Activated naive CD4-positive, alpha-beta T cell treated with anti-CD3 and anti-CD28 coated beads, Interleukin-2, amount 10 ng/mL, durations not matched to agents 7 days and 5 days (primary cell): ENCODE measurements around the gene REPS2.

ENCODE experiments used
- CTCF ChIA-PET: fragments of 350-600 bp; sonication (Branson Sonifier 250); formaldehyde crosslinking; loops from one replicate; lab custom pipeline; 2021; ENCODE audit warnings: antibody characterized with exemption; lab: Charles Lee
- DNase-seq: peaks from one replicate; pipeline ENCODE4 v3.0.0-alpha.2; 2020
- H3K27ac Mint-ChIP-seq: one replicate; pipeline ENCODE4 v1.8.0; 2021; ENCODE audit warnings: mild to moderate bottlenecking, moderate library complexity, mixed read lengths
- H3K27me3 Mint-ChIP-seq: one replicate; pipeline ENCODE4 v1.8.0; 2021; ENCODE audit warnings: mild to moderate bottlenecking, mixed read lengths
- H3K36me3 Mint-ChIP-seq: one replicate; pipeline ENCODE4 v1.8.0; 2021; ENCODE audit warnings: mixed read lengths
- H3K4me1 Mint-ChIP-seq: one replicate; pipeline ENCODE4 v1.8.0; 2021; ENCODE audit warnings: mixed read lengths
- H3K4me3 Mint-ChIP-seq: one replicate; pipeline ENCODE4 v1.8.0; 2021; ENCODE audit warnings: mild to moderate bottlenecking, moderate library complexity, mixed read lengths
- H3K9me3 Mint-ChIP-seq: one replicate; pipeline ENCODE4 v1.8.0; 2021; ENCODE audit warnings: mixed read lengths

The REPS2 gene

DNA sequence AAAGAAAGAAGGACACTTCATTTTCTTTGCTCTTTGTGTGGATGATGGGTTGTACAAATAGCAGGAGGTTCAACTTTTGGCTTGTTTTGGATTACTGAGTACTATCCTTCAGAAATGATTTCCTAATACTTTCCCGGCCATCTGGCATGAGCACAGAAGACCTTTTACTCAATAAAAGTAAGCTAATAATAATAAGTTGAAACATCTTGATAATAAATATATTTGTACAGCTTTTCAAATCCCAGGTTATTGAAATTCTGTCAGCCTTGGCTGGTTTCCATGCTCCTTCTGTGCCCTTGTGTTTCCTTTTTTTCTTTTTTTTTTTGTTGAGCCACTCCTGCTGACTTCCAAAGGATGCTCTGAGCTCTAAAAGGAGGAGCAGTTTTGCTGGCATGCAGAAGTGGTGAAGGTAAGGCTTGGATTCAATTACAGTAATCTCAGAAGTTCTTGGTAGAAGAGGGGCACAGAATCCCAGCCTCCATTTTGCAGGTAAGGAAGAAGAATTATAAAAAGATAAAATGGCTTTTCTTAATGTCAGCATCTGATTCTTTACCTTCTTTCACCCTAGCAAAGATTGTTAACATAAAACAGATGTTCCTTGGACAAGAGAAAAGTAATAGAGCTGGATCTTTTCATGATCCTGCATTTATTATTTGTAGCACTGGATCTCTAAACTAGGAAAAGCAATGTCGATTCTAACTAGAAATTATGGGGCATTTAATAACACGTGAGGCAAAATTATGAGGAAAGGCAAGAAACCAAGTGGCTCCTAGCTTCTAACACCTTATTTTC is 31.9 kb downstream of the REPS2 start:
- Mint-ChIP-seq H3K36me3 (no peaks in the 10 kb centered on the region), H3K27me3 (no peaks in the 10 kb centered on the region), H3K27ac (no peak overlapping the region), H3K4me3 (no peak overlapping the region), H3K9me3 (no peaks in the 10 kb centered on the region), H3K4me1 (no peaks in the 10 kb centered on the region)
- CTCF ChIA-PET = no interaction called here
- DNase-seq = no peak

DNA sequence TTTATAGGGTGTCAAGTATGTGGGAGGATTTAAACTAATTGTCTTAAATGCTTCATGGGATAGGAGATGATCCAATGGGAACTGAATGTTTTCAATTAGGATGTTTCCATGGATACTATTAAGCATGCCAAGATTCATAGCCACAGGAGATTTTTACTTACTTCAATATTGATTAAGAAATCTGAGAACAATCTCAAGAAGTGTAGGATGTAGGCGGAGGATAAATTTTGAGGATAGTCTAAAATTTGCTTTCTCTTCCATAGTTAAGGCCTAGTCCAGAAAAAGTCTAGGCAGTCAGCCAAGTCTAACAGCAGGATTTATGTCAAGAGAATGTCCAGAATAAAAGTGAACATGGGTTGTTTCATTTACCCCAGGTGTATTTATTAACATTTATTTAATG is 32.8 kb downstream of the REPS2 start:
- CTCF ChIA-PET = no interaction called here

DNA sequence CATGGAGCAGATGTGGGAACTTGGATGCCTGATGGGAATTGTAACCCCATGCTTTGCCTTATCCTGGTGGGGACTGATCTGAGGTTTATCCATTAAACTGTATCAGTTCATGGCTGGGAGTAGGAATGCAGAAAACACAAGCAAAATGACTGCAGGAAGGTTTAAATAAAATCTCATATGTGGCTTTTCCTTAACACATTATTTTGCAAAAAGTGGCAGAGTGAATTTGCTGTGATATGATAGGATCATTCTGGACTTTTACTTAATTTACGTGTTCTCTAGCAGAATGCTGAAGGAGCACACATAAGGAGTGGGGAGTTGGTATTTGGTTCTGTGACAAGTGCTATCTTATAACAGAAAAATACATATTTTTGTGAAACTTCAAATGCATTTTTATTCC is 34.8 kb downstream of the REPS2 start:
- Mint-ChIP-seq H3K4me1 (no peaks in the 10 kb centered on the region), H3K27ac (no peak overlapping the region), H3K36me3 (no peaks in the 10 kb centered on the region), H3K9me3 (no peaks in the 10 kb centered on the region), H3K27me3 (no peaks in the 10 kb centered on the region), H3K4me3 (no peak overlapping the region)
- DNase-seq = no peak
- CTCF ChIA-PET = no interaction called here

More for the DNA sequence above, 32.8 kb downstream of the REPS2 start:
- H3K4me3 Mint-ChIP-seq = no peak overlapping the region
- DNase-seq = no peak
- no peaks in the 10 kb centered on the region for H3K9me3 Mint-ChIP-seq
- H3K27ac Mint-ChIP-seq = no peak overlapping the region
- H3K36me3 Mint-ChIP-seq = no peaks in the 10 kb centered on the region
- no peaks in the 10 kb centered on the region for H3K27me3 Mint-ChIP-seq
- no peaks in the 10 kb centered on the region for H3K4me1 Mint-ChIP-seq

DNA sequence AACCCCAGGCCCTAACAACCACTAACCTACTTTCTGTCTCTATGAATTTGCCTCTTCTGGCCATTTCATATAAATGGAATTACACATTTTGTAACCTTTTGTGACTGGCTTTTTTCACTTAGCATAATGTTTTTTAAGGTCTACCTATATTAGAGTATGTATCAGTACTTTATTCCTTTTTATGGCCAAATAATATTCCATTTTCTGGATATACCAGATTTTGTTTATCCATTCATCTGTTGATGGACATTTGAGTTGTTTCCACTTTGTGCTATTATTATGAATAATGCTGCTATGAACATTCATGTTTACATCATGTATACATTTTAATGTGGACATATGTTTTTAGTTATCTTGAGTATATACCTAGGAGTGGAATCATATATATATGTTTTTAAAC is 35.5 kb downstream of the REPS2 start:
- no peak overlapping the region for H3K4me3 Mint-ChIP-seq
- H3K27ac Mint-ChIP-seq = no peak overlapping the region
- CTCF ChIA-PET = no interaction called here
- no peaks in the 10 kb centered on the region for H3K9me3 Mint-ChIP-seq
- H3K36me3 Mint-ChIP-seq = no peaks in the 10 kb centered on the region
- H3K27me3 Mint-ChIP-seq = no peaks in the 10 kb centered on the region
- no peaks in the 10 kb centered on the region for H3K4me1 Mint-ChIP-seq
- no peak for DNase-seq

DNA sequence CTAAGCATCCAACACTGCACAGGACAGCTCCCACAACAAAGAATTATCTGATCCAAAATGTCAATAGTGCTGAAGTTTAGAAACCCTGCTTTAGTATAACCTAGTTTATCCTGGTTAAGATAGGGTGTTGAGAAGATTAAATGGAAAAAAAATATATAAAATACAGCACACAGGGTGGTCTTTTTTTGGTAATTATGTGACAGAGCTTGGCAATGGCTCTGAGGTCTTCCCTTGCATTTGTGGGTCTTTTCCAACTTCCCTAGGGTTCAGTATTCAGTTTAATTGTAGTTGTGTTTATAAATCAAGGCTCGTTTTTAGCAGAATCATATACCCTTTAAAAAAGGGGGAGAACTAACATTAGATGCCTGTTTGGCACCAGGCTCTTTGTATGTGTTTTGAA is 36.6 kb downstream of the REPS2 start:
- no peak overlapping the region for H3K27ac Mint-ChIP-seq
- no peaks in the 10 kb centered on the region for H3K9me3 Mint-ChIP-seq
- no peaks in the 10 kb centered on the region for H3K27me3 Mint-ChIP-seq
- no peak overlapping the region for H3K4me3 Mint-ChIP-seq
- H3K36me3 Mint-ChIP-seq = no peaks in the 10 kb centered on the region
- CTCF ChIA-PET = interaction anchor here (0.6 kb wide), 1 partner anchor 10 kb away, joined by 3 read pairs; no protein-coding TSS in a partner anchor
- H3K4me1 Mint-ChIP-seq = no peaks in the 10 kb centered on the region
- DNase-seq = no peak

DNA sequence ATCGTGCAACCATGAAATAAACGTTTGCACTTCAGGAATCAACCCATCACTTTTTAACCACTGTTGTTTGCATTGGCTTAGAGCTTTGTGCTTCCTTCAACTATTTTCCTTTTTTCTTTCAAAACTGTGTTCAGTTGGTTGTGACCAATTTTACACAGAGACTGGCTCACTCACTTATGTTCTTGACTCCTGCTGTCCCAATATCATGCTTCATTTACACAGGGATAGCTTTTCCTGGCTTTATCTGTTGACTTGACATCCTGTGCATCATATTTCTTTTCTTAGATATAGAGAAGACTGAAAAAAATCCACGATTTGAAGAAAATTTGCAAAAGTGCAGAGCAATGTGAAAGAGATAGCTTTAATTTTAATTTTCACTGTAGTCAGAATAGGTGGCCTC is 38.8 kb downstream of the REPS2 start:
- CTCF ChIA-PET = no interaction called here
- Mint-ChIP-seq H3K27me3 (no peaks in the 10 kb centered on the region), H3K4me3 (no peak overlapping the region), H3K36me3 (no peaks in the 10 kb centered on the region), H3K4me1 (no peaks in the 10 kb centered on the region), H3K9me3 (no peaks in the 10 kb centered on the region), H3K27ac (no peak overlapping the region)
- no peak for DNase-seq

DNA sequence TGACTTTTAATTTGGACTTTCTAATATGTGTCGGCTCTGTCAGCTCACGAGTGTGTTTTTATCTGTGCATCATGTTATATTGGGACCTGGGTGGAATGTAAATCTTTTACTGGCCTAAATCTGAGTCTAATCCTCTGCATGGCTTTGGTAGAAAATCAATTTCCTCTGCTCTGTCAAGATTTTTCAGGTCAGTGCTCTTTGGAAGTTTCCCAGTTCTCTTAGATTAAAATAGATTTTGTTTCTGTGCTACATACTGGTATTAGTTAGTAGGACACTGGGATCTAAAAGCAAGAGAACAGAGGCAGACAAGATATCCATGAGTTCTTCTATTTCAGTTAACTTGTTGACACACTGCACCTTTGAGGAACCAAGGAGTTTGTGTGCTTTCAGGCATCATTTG is 39.7 kb downstream of the REPS2 start:
- Mint-ChIP-seq H3K9me3 (no peaks in the 10 kb centered on the region), H3K4me1 (no peaks in the 10 kb centered on the region), H3K27me3 (no peaks in the 10 kb centered on the region), H3K36me3 (no peaks in the 10 kb centered on the region), H3K27ac (no peak overlapping the region), H3K4me3 (no peak overlapping the region)
- no peak for DNase-seq
- CTCF ChIA-PET = no interaction called here

DNA sequence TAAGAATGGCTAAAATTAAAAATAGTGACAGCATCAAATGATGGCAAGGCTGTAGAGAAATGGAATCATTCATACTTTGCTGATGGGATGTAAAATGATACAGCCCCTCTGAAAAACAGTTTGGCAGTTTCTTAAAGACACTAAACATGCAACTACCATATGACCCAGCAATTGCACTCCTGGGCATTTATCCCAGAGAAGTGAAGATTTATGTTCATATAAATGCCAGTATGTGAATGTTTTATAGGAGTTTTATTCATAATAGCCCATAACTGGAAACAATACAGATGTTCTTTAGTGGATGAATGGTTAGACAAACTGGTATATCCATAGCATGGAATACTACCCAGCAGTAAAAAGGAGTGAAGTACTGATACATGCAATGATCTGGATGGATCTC is 43.3 kb downstream of the REPS2 start:
- CTCF ChIA-PET = no interaction called here
- H3K27me3 Mint-ChIP-seq = no peaks in the 10 kb centered on the region
- no peak overlapping the region for H3K4me3 Mint-ChIP-seq
- no peak for DNase-seq
- H3K36me3 Mint-ChIP-seq = no peaks in the 10 kb centered on the region
- no peaks in the 10 kb centered on the region for H3K4me1 Mint-ChIP-seq
- H3K27ac Mint-ChIP-seq = no peak overlapping the region
- H3K9me3 Mint-ChIP-seq = no peaks in the 10 kb centered on the region

DNA sequence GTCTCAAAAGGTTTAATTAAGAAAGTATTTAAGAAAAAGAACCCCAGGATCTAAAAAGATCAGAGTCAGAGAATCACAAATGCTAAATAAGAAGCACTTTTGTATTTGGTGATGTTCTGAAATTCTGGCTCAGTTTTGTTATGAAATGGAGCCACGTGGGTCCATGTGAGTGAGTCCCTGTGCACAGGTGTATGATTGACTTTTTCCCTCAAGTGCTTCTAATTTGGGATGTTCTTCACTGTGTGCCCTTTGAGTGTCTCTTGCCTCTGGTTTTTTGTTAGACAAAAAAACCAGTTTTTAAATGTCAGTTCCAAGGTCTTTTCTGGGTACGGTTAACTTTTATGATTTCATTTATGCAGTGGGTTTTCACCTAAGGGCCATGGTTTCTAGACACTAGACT is 44.4 kb downstream of the REPS2 start:
- Mint-ChIP-seq H3K27ac (no peak overlapping the region), H3K9me3 (no peaks in the 10 kb centered on the region), H3K27me3 (no peaks in the 10 kb centered on the region), H3K4me3 (no peak overlapping the region), H3K36me3 (no peaks in the 10 kb centered on the region), H3K4me1 (no peaks in the 10 kb centered on the region)
- no peak for DNase-seq
- CTCF ChIA-PET = no interaction called here

DNA sequence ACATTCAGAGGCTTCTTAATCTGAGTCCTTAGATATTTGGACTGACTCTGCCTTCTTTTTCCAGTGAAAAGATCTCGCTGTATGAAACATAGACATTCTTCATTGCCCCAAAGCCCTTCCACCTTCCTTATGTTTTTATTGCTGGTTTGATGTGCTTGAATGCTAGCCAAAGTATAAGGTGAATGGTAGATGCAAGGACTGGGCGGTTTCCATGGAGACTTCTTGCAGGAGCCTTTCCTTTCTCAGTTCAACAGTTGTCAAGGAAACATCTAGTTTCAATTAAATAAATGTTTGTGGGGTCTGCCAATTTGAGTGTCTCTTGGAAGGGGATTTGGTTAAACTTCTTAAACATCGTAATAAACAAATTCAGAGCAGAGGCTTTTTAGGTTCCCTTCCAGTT is 46.0 kb downstream of the REPS2 start:
- CTCF ChIA-PET = interaction anchor here (0.8 kb wide), 1 partner anchor 10 kb away, joined by 3 read pairs; no protein-coding TSS in a partner anchor
- Mint-ChIP-seq H3K36me3 (no peaks in the 10 kb centered on the region), H3K4me1 (no peaks in the 10 kb centered on the region), H3K4me3 (no peak overlapping the region), H3K9me3 (no peaks in the 10 kb centered on the region), H3K27ac (no peak overlapping the region), H3K27me3 (no peaks in the 10 kb centered on the region)
- DNase-seq = no peak

DNA sequence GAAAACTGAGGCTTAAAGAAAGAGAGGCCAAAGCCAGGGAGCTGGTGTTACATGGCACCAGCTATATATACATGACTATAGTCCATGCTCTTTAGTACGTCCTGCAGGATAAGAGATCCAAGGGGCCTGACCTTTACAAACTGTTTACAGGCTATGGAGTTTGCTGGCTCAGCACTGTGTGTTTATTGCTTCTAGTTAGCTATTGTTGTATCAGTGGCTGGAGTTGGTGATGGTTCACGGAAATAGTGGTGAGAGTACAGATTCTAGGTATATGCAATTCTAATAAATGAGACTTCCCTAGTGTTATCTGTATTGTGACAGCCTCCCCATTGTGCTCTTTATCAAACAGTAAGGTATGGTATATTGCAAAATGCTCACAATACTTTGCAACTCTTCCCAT is 46.5 kb downstream of the REPS2 start:
- DNase-seq = no peak
- CTCF ChIA-PET = interaction anchor here (0.8 kb wide), 1 partner anchor 10 kb away, joined by 3 read pairs; no protein-coding TSS in a partner anchor

DNA sequence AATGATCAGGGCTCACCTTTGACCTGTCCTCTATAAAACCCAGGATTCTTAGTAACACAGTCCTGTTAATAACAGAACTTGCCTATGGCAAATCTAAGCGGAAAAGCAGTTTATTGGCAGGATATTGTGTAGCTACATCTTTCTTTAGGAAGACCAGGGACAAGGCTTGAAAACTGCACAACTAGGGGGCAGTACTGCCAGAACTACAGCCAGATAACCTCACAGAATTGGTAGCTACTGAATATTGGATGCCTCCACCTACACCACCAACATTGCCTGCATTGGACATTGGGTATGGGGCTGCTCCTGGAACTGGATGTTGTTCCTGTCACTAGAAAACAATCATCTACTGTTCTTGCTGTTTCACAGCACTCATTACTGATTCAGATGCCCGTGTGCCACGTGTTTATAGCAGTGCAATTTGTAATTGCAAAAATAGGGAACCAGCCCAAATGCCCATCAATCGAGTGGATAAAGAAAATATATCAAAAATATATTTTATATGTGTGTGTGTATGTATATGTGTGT is 47.4 kb downstream of the REPS2 start:
- Mint-ChIP-seq H3K27me3 (no peaks in the 10 kb centered on the region), H3K4me3 (no peak overlapping the region), H3K9me3 (no peaks in the 10 kb centered on the region), H3K27ac (no peak overlapping the region), H3K4me1 (no peaks in the 10 kb centered on the region), H3K36me3 (no peaks in the 10 kb centered on the region)
- DNase-seq = no peak
- CTCF ChIA-PET = no interaction called here

More for the DNA sequence above, 46.5 kb downstream of the REPS2 start:
- H3K4me1 Mint-ChIP-seq = no peaks in the 10 kb centered on the region
- H3K4me3 Mint-ChIP-seq = no peak overlapping the region
- H3K9me3 Mint-ChIP-seq = no peaks in the 10 kb centered on the region
- H3K36me3 Mint-ChIP-seq = no peaks in the 10 kb centered on the region
- no peaks in the 10 kb centered on the region for H3K27me3 Mint-ChIP-seq
- no peak overlapping the region for H3K27ac Mint-ChIP-seq

DNA sequence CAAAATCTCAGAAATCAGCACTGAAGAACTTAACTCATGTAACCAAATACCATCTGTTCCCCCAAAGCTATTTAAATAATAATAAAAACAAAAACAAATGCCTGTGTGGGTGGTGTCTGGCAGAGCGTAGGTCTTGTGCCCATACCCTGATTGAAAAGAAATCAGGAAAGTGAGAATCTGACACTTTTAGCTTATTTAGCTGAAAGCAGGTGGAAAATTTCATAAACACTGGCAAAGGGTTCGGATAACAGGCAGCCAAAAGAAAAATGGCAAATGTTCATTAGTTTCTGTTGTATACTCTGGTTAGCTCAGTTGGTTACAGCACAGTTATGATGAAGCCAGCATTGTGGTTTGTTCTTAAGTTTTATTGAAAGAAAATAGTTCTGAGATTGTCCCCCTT is 48.3 kb downstream of the REPS2 start:
- Mint-ChIP-seq H3K4me1 (no peaks in the 10 kb centered on the region), H3K27me3 (no peaks in the 10 kb centered on the region), H3K27ac (no peak overlapping the region), H3K9me3 (no peaks in the 10 kb centered on the region), H3K36me3 (no peaks in the 10 kb centered on the region), H3K4me3 (no peak overlapping the region)
- no peak for DNase-seq
- CTCF ChIA-PET = no interaction called here

DNA sequence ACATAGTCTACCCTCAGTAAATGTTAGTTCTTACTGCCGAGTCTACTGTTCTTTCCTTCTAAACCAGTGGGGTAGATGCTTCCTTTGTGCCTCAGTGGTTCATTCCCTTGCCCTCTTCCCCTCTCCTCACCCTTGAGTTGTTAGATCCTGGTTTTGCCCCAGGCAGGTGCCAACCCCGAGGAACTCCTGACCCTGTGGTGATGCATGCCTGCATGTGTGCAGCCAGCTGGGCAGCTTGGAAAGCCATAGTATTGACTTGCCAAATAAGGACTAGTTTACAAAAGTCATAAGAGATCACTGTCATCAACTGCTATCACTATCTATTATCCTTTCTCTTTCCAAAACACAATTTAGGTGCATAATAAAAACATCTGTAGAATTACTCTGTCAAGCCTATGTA is 50.9 kb downstream of the REPS2 start:
- no peaks in the 10 kb centered on the region for H3K9me3 Mint-ChIP-seq

DNA sequence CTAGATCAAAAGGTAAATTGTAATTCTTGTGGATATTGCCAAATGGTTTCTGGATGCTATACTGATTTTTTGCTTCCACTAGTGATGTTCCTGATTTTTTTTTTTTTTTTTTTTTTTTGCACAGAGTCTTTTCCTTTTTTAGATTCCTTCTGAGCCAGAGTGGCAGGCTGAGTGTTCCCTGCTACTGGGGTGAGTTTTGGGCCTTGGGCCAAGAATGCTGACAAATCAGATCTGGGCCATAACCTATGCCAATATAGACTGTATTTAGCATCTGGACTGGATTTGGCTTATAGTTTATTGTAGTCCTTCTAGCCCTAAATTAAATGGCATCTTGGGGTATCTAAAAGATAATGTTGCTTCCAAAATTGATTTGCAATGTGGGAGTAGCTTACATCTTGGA is 52.8 kb downstream of the REPS2 start:
- Mint-ChIP-seq H3K27me3 (peaks cover 5% of the 10 kb centered on the region), H3K4me3 (no peak overlapping the region), H3K27ac (no peak overlapping the region), H3K9me3 (no peaks in the 10 kb centered on the region), H3K4me1 (peaks cover 10% of the 10 kb centered on the region), H3K36me3 (no peaks in the 10 kb centered on the region)
- DNase-seq = no peak
- CTCF ChIA-PET = no interaction called here

More for the DNA sequence above, 50.9 kb downstream of the REPS2 start:
- Mint-ChIP-seq H3K36me3 (no peaks in the 10 kb centered on the region), H3K4me1 (peaks cover 2% of the 10 kb centered on the region), H3K27ac (no peak overlapping the region), H3K27me3 (no peaks in the 10 kb centered on the region), H3K4me3 (no peak overlapping the region)
- DNase-seq = no peak
- CTCF ChIA-PET = no interaction called here
